Kidney (tissue), 14 donors: ENCODE measurements around the gene AKAIN1. TPM values are rescaled to one million over a fixed set of nuclear protein-coding genes. Genes with fewer than 3 reads are reported as not detected.

ENCODE experiments used
- DNase-seq, 5 donors: peaks; one replicate each; pipeline ENCODE4 v3.0.0-alpha.2; 2013 to 2020
- FAIRE-seq: peaks from 2 replicates; lab custom pipeline; 2012; peaks lifted over from hg19 to GRCh38; lab: Jason Lieb, UNC
- H3K27ac ChIP-seq, 2 donors: one replicate each; pipeline ENCODE4 v1.7.0; 2013; ENCODE audit warnings: low read depth in 2 of 2, low read length in 2 of 2, inconsistent platforms in 1 of 2
- H3K27me3 ChIP-seq: one replicate; pipeline ENCODE4 v1.7.1; 2013; ENCODE audit warnings: low read length, inconsistent platforms; ENCODE audit not compliant: control insufficient read depth, insufficient read depth
- H3K36me3 ChIP-seq, 3 donors: one replicate each; pipeline versions ENCODE4 v1.7.0 to v1.7.1; 2013; ENCODE audit warnings: low read length in 3 of 3, control low read depth in 1 of 3, inconsistent platforms in 1 of 3; ENCODE audit not compliant: insufficient read depth in 3 of 3, control insufficient read depth in 2 of 3
- H3K4me1 ChIP-seq, 3 donors: one replicate each; pipeline versions ENCODE4 v1.7.0 to v1.7.1; 2013; ENCODE audit warnings: low read length in 3 of 3, inconsistent platforms in 1 of 3, low read depth in 1 of 3; ENCODE audit not compliant: control insufficient read depth in 2 of 3, insufficient read depth in 2 of 3
- H3K4me3 ChIP-seq, 3 donors: one replicate each; pipeline versions ENCODE4 v1.7.0 to v1.8.1; 2013; ENCODE audit warnings: low read length in 3 of 3, control low read depth in 1 of 3, inconsistent platforms in 1 of 3
- H3K9ac ChIP-seq, 3 donors: one replicate each; pipeline versions ENCODE4 v1.7.0 to v1.7.1; 2013; ENCODE audit warnings: low read length in 3 of 3, control low read depth in 1 of 3, inconsistent platforms in 1 of 3
- H3K9me3 ChIP-seq, 3 donors: one replicate each; pipeline versions ENCODE4 v1.7.0 to v1.7.1; 2013; ENCODE audit warnings: low read length in 3 of 3, control low read depth in 1 of 3, inconsistent platforms in 1 of 3; ENCODE audit not compliant: control insufficient read depth in 2 of 3, insufficient read depth in 1 of 3
- intact Hi-C: fragments of 100-400 bp; cut with DNase I; formaldehyde crosslinking; loops from one replicate; pipeline ENCODE4 v1.11.1; 2022
- polyA plus RNA-seq: library from polyadenylated mRNA; stranded (reverse); fragments of 350-450 nt; fragmentation: Illumina TruSeq; extraction: RNeasy Lipid Tissue Mini Kit (QIAGEN cat#74804); gene quantifications from one replicate; pipeline ENCODE4 v1.2.3, GENCODE V29; 2014; ENCODE audit warnings: low read depth, low replicate concordance; ENCODE audit not compliant: insufficient read depth
- total RNA-seq: library from RNA; stranded (reverse); fragmentation: NEBNext Ultra II Directional; extraction: Animal tissue kit (Norgen Biotek cat#: 25700); gene quantifications from one replicate; pipeline ENCODE4 v1.2.1, GENCODE V29; 2021
- TF ChIP-seq, protein P1 (sequence below): IDR thresholded peaks from 3 replicates; pipeline ENCODE4 v1.5.1; 2012; ENCODE audit warnings: mild to moderate bottlenecking, moderate library complexity, borderline replicate concordance; ENCODE audit not compliant: insufficient read depth; ENCODE audit errors: extremely low read depth
- donor health status: control.
- donor health status: control.
- donor health status: control.
- donor health status: control.
- donor health status: control.
- donor health status: DM: yes; HTN: yes; CAD: no.
- donor health status: Normal renal cell carcinoma (clear cell type).

AKAIN1 gene
- total and polyA plus RNA-seq, 2 donors from 2014 or later: not detected

DNA sequence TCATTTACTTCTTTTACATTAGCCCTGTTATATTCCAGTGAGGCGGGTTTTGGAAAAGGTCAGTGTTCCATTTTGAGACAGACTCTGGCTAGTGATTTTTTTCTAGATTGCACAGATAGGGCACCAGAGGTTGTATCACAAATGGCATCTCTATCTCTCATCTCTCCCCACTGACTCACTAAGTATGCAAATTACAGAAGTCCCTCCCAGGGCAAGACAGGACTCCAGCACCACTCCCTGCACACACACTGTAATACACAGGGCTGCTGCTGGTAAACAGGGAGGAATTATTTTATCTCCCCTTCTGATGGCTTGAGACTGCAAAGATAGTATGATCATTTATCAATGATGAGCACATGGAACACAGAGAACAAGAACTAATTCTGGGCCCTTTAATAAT is 46.2 kb downstream of the AKAIN1 start:
- no peak for FAIRE-seq
- H3K27me3 ChIP-seq: no peaks in the 10 kb centered on the region
- no peak overlapping the region for H3K27ac ChIP-seq
- no peak overlapping the region for H3K4me3 ChIP-seq
- H3K4me1 ChIP-seq: no peaks in the 10 kb centered on the region
- no peak overlapping the region for H3K9ac ChIP-seq
- no peak for DNase-seq
- no peaks in the 10 kb centered on the region for H3K9me3 ChIP-seq
- TF ChIP-seq, protein P1, sequence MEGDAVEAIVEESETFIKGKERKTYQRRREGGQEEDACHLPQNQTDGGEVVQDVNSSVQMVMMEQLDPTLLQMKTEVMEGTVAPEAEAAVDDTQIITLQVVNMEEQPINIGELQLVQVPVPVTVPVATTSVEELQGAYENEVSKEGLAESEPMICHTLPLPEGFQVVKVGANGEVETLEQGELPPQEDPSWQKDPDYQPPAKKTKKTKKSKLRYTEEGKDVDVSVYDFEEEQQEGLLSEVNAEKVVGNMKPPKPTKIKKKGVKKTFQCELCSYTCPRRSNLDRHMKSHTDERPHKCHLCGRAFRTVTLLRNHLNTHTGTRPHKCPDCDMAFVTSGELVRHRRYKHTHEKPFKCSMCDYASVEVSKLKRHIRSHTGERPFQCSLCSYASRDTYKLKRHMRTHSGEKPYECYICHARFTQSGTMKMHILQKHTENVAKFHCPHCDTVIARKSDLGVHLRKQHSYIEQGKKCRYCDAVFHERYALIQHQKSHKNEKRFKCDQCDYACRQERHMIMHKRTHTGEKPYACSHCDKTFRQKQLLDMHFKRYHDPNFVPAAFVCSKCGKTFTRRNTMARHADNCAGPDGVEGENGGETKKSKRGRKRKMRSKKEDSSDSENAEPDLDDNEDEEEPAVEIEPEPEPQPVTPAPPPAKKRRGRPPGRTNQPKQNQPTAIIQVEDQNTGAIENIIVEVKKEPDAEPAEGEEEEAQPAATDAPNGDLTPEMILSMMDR: no peak
- intact Hi-C loops: no loop called here
- H3K36me3 ChIP-seq: no peaks in the 10 kb centered on the region

DNA sequence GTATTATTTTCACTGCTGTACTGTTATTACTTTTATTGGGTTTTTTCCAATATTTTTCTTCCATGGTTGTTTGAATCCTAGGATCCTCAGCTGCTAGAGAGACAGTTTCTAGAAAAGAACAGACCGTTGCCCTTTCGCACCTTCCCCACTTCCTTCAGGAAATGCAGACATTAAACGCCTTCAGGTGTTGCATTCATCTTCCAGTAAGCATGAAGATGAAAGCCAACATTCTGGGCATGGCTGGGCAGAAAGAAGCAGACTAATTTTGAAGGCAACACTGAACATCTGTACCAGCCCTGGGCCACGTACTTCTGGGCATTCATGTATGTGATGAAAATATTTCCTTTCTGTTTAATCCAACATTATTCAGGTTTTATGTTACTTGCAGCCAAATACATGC is 51.0 kb downstream of the AKAIN1 start:
- FAIRE-seq (no peak), DNase-seq (no peak)
- H3K9ac ChIP-seq: no peak overlapping the region
- TF ChIP-seq, protein P1: no peak
- intact Hi-C loops: no loop called here
- H3K4me1 ChIP-seq: no peaks in the 10 kb centered on the region
- H3K27me3 ChIP-seq: no peaks in the 10 kb centered on the region
- H3K27ac ChIP-seq: no peak overlapping the region
- H3K9me3 ChIP-seq: no peaks in the 10 kb centered on the region
- H3K4me3 ChIP-seq: no peak overlapping the region
- H3K36me3 ChIP-seq: no peaks in the 10 kb centered on the region

DNA sequence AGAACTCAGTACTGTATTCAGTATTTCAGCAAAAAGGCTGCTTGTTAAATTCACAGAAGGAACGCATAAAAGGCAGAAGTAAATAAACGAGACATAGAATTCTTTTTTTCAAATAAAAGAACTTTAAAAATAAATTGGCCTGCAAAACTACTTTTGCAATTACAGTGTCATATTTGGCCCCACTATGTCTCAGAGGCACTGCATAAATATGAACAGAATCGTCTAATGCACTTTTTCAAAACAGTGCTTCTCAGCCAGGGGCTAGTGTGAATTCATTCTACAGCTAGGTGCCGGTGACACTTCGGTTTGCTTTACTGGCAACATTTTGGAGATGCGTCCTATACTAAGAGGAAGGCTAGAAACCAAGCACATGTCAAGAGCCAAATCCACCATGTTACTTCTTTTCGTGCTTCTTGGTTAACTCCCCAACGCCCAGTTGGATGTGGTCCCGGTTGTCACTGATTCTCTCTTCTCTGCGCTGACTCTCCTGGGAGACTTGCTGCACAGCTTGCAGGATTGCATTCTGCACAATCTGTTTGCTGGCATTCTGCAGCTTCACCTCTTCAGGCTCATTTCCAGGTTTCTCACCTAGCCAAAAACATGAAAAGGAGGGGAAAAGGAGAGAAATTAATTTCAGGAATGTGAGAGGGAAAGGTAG is 51.8 kb downstream of the AKAIN1 start:
- Histone ChIP-seq H3K27ac (no peak overlapping the region), H3K36me3 (no peaks in the 10 kb centered on the region), H3K9ac (no peak overlapping the region), H3K4me1 (no peaks in the 10 kb centered on the region), H3K4me3 (no peak overlapping the region), H3K9me3 (no peaks in the 10 kb centered on the region), H3K27me3 (no peaks in the 10 kb centered on the region)
- TF ChIP-seq, protein P1: no peak
- DNase-seq: no peak
- FAIRE-seq: no peak
- intact Hi-C loops: no loop called here

DNA sequence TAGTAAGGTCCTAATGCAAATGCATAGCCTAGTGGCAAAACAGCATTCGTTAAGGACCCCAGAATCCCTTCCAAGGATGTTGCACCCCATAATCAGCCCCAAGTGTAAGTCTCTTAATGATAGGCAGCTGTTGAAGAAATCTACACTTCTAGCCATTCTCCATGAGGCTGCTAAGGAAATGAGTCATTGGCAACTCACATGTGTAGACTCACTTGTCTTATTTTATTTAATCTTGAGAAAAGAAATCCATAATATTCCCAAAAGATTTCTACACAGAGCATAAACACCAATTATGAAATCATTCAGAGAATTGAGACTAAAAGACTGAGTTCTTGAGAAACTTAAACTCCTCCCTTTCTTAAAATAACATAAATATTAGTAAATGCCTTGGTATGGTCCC is 52.4 kb downstream of the AKAIN1 start:
- Histone ChIP-seq H3K4me1 (no peaks in the 10 kb centered on the region), H3K27me3 (no peaks in the 10 kb centered on the region), H3K9ac (no peak overlapping the region), H3K27ac (no peak overlapping the region), H3K36me3 (no peaks in the 10 kb centered on the region), H3K4me3 (no peak overlapping the region), H3K9me3 (no peaks in the 10 kb centered on the region)
- no peak for FAIRE-seq
- intact Hi-C loops: no loop called here
- no peak for DNase-seq
- TF ChIP-seq, protein P1: no peak
